ENCODE results near the gene VASP. TPM values are rescaled to one million over a fixed set of nuclear protein-coding genes. Genes with fewer than 3 reads are reported as not detected.

The VASP gene
- total and polyA plus RNA-seq, 9 of the 15 experiments (the other 6 are each of a cell fraction or from before 2014, with no cell fraction given): 16.7 to 261 (median 112) TPM

DNA sequence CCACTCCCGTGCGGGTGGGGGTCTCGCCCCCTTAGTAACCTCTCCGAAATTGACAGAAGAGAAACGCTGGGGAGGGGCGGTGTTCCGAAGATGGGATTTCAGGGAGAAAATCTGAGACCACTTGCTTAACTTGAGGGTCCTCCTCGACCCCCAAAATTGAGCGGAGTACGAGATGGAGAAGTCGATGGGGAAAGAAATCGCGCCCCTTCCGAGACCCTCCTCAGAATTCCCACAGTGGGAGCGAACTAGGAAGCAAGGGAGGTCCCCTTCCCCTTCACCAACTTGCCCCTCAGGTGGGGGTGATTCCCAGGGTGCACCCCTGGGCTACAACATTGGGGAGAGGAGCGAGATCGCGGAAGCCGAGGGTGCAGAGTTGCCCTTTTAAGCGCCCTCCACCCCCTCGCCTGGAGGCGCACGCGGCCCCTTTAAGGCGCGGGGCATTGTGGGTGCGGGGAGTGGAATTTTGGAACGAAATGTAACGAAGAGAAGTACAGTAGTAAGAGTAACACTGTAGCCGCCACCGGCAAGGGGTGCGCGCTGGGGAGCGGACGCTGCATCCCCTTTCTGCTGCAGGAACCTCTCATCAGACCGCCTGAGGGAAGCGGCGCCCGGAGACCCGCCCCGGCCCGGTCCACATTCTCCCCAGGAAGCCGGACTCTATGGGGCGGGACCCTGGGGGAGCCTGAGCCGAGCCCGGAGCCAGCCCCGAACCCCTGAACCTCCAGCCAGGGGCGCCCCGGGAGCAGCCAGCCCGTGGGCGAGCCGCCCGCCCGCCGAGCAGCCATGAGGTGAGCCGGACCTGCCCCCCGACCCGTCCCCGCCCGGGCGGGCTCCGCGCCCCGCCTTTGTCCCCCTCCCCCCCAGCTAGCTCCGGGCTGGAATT lies at the start of gene VASP (continued):
- TF ChIP-seq CHAMP1 (IDR thresholded peaks at IDR 0.05) (no peak), ZBTB7A (IDR thresholded peaks at IDR 0.05; ENCODE audit: borderline replicate concordance, control insufficient read depth, low read depth, low read length) (peak; percentile 28), CREB1 (IDR thresholded peaks at IDR 0.05) (peak; percentile 32; the same call in 1 of the 2 replicates), CREB1 (CRISPR knock-in tag; IDR thresholded peaks at IDR 0.05) (peak; percentile 63; the same call in 1 of the 2 replicates), GTF2E2 (tag; IDR thresholded peaks at IDR 0.05) (no peak; the same call in 1 of the 2 replicates), RAD21 (CRISPR knock-in tag; conservative IDR thresholded peaks at IDR 0.05 in 1 of 2, IDR thresholded peaks at IDR 0.05 in 1 of 2) (no peak), ELF1 (tag; IDR thresholded peaks at IDR 0.05) (peak; percentile 68; the same call in 1 of the 2 replicates), GATA2 (CRISPR knock-in tag; IDR thresholded peaks at IDR 0.05) (no peak), ZNF232 (CRISPR knock-in tag; IDR thresholded peaks at IDR 0.05) (no peak), MECOM (CRISPR knock-in tag; IDR thresholded peaks at IDR 0.05) (no peak), HMG20A (CRISPR knock-in tag; conservative IDR thresholded peaks at IDR 0.05) (no peak), PHF8 (IDR thresholded peaks at IDR 0.05; ENCODE audit: borderline replicate concordance, low read length) (peak; percentile 69; the same call in 1 of the 2 replicates), YY1 (IDR thresholded peaks at IDR 0.05; ENCODE audit: borderline replicate concordance in 1 of 3, control insufficient read depth in 1 of 3, extremely low read depth in 1 of 3, insufficient read depth in 3 of 3, insufficient read length in 1 of 3, insufficient replicate concordance in 2 of 3, low read depth in 1 of 3, low read length in 2 of 3) (peak in 2 of 3 experiments; percentile 53 to 57), NCOR1 (IDR thresholded peaks at IDR 0.05) (peak; percentile 27; the same call in 1 of the 2 replicates), HNRNPUL1 (IDR thresholded peaks at IDR 0.05; ENCODE audit: low read length) (no peak), IRF9 (tag; IDR thresholded peaks at IDR 0.05) (no peak), HNRNPH1 (optimal IDR thresholded peaks at IDR 0.05; ENCODE audit: low read depth, low read length) (no peak), MYNN (IDR thresholded peaks at IDR 0.05) (peak; percentile 43; the same call in 1 of the 2 replicates), MYNN (CRISPR knock-in tag; IDR thresholded peaks at IDR 0.05) (no peak), MIER1 (IDR thresholded peaks at IDR 0.05; ENCODE audit: low read depth) (no peak), ZNF121 (CRISPR knock-in tag; conservative IDR thresholded peaks at IDR 0.05) (no peak), SNIP1 (IDR thresholded peaks at IDR 0.05; ENCODE audit: low read depth) (peak; percentile 99), NR4A1 (CRISPR knock-in tag; IDR thresholded peaks at IDR 0.05) (no peak), NR4A1 (tag; IDR thresholded peaks at IDR 0.05) (no peak), THRAP3 (IDR thresholded peaks at IDR 0.05; ENCODE audit: borderline replicate concordance) (no peak), BHLHE40 (IDR thresholded peaks at IDR 0.05; ENCODE audit: low read length) (no peak), ZNF133 (CRISPR knock-in tag; IDR thresholded peaks at IDR 0.05) (no peak)

All from K562 (cell line).